ENCODE measurements around the gene COL11A2. TPM values are rescaled to one million over a fixed set of nuclear protein-coding genes. Genes with fewer than 3 reads are reported as not detected.

The COL11A2 gene
- total RNA-seq, 1 donor from 2014 or later: 0.47 TPM

DNA sequence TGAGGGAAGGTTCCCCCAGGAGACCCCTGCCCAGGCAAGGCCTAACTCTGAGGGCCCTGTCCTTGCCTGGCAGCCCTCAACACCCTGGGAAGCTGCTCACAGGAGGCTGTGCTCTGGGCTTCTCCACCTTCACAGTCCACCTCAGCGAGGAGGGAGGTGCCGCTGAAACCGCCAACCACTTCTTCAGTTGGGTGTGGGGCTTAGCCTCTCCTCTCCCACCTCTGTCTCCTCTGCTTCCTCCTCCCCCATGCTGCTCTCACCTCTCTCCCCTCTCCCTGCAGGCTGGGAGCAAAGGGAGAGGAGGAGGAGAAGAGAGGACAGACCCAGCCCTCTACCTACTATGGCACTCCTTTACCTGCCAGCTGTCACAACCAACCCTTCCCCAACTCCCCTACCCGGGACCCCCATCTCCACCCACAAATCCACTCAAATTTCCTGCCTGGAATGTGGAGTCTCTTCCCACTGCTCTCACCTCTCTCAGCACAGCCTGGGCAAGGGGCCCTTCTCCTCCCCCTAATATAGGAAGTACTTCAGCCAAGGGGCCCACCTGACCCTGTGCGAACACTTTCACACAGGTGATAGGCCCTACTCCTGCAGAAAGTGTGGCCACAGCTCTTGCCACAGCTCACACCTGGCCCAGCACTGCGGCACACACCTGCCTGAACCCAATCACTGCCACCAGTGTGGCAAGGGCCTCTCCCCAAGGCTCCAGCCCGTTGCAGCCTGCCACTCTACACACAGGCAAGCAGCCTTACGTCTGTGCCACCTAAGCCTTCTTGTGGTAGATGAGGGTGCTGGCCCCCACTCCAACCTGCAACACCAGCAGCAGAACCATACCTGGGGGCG, 23.2 kb upstream of the COL11A2 start:
- Mint-ChIP-seq H3K27ac (no peak overlapping the region), H3K9me3 (no peaks in the 10 kb centered on the region), H3K27me3 (peaks cover 45% of the 10 kb centered on the region), H3K36me3 (ENCODE audit: low read depth) (peaks cover 15% of the 10 kb centered on the region), H3K4me1 (peaks cover 18% of the 10 kb centered on the region), H3K4me3 (no peak overlapping the region)
- intact Hi-C loops (cut with micrococcal nuclease): no loop called here
- ChIA-PET POLR2A (no interaction called here), CTCF (no interaction called here)
- no peak for DNase-seq
- no peak for ATAC-seq (ENCODE audit: low read depth)
- no peak for TF ChIP-seq CTCF (IDR thresholded peaks at IDR 0.05)

GRCh38 chr6:33213989-33214335, 21.7 kb upstream of the COL11A2 start:
- no peak for TF ChIP-seq CTCF (IDR thresholded peaks at IDR 0.05)
- Mint-ChIP-seq H3K27ac (no peak overlapping the region), H3K4me1 (peaks cover 22% of the 10 kb centered on the region), H3K4me3 (peak overlapping the region; percentile 67), H3K36me3 (ENCODE audit: low read depth) (peaks cover 26% of the 10 kb centered on the region), H3K27me3 (peaks cover 38% of the 10 kb centered on the region), H3K9me3 (no peaks in the 10 kb centered on the region)
- intact Hi-C loops (cut with micrococcal nuclease): no loop called here
- no peak for DNase-seq
- POLR2A ChIA-PET: no interaction called here
- CTCF ChIA-PET: no interaction called here
- no peak for ATAC-seq (ENCODE audit: low read depth)

DNA sequence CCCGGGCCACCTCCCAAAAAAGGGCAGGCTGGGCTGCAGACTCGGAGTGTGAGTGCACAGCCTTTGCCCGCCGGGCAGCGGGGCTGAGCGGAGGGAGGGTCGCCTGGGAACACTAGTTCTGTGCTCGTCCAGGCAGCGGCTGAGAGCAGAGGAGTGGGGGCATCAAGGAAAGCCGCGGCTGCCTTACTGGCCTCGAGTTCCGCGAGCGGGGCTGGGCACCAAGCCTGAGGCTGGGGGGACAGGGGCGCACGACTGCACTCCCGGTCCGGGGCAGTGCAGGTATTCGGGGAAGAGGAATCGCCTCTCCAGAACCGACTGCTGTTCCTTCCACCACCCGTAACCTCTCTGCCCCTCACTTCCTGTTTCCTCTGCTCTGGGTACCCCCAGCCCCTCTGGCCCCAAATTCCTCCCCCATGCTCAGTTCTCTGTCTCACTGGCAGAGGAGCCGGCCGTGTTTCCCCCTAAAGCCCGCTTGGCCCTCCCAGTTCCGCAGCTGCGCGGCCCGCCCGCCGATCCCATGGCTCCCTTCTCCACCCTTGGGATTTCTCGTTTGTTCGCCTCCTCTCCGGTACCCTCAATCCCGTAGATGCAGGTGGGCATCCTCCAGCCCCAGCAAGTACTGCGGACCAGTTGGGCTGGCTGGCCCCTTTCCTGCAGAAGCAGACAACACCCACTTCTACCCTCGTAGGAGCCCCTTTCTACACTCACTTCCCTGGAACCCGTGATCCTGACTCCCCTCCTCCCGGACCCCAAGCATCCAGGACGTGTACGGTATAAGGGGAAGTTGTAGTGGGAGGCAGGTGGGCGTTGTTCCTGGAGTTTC, 21.1 kb upstream of the COL11A2 start:
- H3K27me3 Mint-ChIP-seq: peaks cover 34% of the 10 kb centered on the region
- POLR2A ChIA-PET: no interaction called here
- ATAC-seq (ENCODE audit: low read depth): peak; percentile 9

GRCh38 chr6:33212857-33213165, 20.5 kb upstream of the COL11A2 start:
- TF ChIP-seq CTCF (IDR thresholded peaks at IDR 0.05): no peak
- peaks cover 29% of the 10 kb centered on the region for H3K27me3 Mint-ChIP-seq
- POLR2A ChIA-PET: no interaction called here
- H3K36me3 Mint-ChIP-seq (ENCODE audit: low read depth): peaks cover 26% of the 10 kb centered on the region
- ATAC-seq (ENCODE audit: low read depth) (no peak), DNase-seq (no peak)
- intact Hi-C loops (cut with micrococcal nuclease): no loop called here
- CTCF ChIA-PET: no interaction called here
- H3K27ac Mint-ChIP-seq: no peak overlapping the region
- H3K4me1 Mint-ChIP-seq: peaks cover 26% of the 10 kb centered on the region
- no peaks in the 10 kb centered on the region for H3K9me3 Mint-ChIP-seq
- peak overlapping the region; percentile 67 for H3K4me3 Mint-ChIP-seq

More for the DNA sequence above, 21.1 kb upstream of the COL11A2 start:
- TF ChIP-seq CTCF (IDR thresholded peaks at IDR 0.05): no peak
- peaks cover 26% of the 10 kb centered on the region for H3K36me3 Mint-ChIP-seq (ENCODE audit: low read depth)
- peak overlapping the region; percentile 67 for H3K4me3 Mint-ChIP-seq
- intact Hi-C loops (cut with micrococcal nuclease): no loop called here
- H3K9me3 Mint-ChIP-seq: no peaks in the 10 kb centered on the region
- no peak for DNase-seq
- peaks cover 26% of the 10 kb centered on the region for H3K4me1 Mint-ChIP-seq
- no peak overlapping the region for H3K27ac Mint-ChIP-seq
- CTCF ChIA-PET: no interaction called here

- intact Hi-C loops (cut with micrococcal nuclease): no loop called here
- no peak overlapping the region for H3K27ac Mint-ChIP-seq
These were observed 19.6 kb upstream of the COL11A2 start for GRCh38 chr6:33211666-33212422.

More at GRCh38 chr6:33211666-33212422, 19.6 kb upstream of the COL11A2 start:
- peaks cover 26% of the 10 kb centered on the region for H3K27me3 Mint-ChIP-seq
- no peaks in the 10 kb centered on the region for H3K9me3 Mint-ChIP-seq
- TF ChIP-seq CTCF (IDR thresholded peaks at IDR 0.05): no peak
- ATAC-seq (ENCODE audit: low read depth): no peak
- DNase-seq: no peak
- peaks cover 30% of the 10 kb centered on the region for H3K4me1 Mint-ChIP-seq
- no peak overlapping the region for H3K4me3 Mint-ChIP-seq
- peaks cover 26% of the 10 kb centered on the region for H3K36me3 Mint-ChIP-seq (ENCODE audit: low read depth)
- POLR2A ChIA-PET: interaction anchor here (0.7 kb wide), 1 partner anchor 50 kb away, joined by 3 read pairs; no protein-coding TSS in a partner anchor
- CTCF ChIA-PET: no interaction called here
